Uterus (tissue), 4 donors: ENCODE data around the gene STK33. TPM values are rescaled to one million over a fixed set of nuclear protein-coding genes. Genes with fewer than 3 reads are reported as not detected.

ENCODE experiments used
- DNase-seq, 2 donors: peaks; one replicate each; pipeline ENCODE4 v3.0.0-alpha.2; 2019 to 2020
- H3K27ac ChIP-seq, 2 donors: fragments of 200-600 bp; sonication (generic); 1 replicate in 1 of 2; 2 replicates in 1 of 2; pipeline ENCODE4 v1.5.1; 2016 to 2018
- H3K27me3 ChIP-seq, 2 donors: fragments of 200-600 bp; sonication (generic); one replicate each; pipeline ENCODE4 v1.5.1; 2018 to 2019; ENCODE audit warnings: control low read depth in 1 of 2
- H3K36me3 ChIP-seq, 2 donors: fragments of 200-600 bp; sonication (generic); one replicate each; pipeline ENCODE4 v1.5.1; 2019; ENCODE audit warnings: control low read depth in 1 of 2
- H3K4me1 ChIP-seq, 2 donors: fragments of 200-600 bp; sonication (generic); one replicate each; pipeline ENCODE4 v1.5.1; 2018 to 2019; ENCODE audit warnings: control low read depth in 1 of 2
- H3K4me3 ChIP-seq, 2 donors: fragments of 200-600 bp; sonication (generic); 1 replicate in 1 of 2; 2 replicates in 1 of 2; pipeline ENCODE4 v1.5.1; 2018 to 2019; ENCODE audit warnings: mild to moderate bottlenecking in 1 of 2
- H3K9me3 ChIP-seq, 2 donors: fragments of 200-600 bp; sonication (generic); one replicate each; pipeline ENCODE4 v1.5.1; 2019; ENCODE audit warnings: control low read depth in 1 of 2
- POLR2A ChIP-seq, 2 donors: fragments of 450-650 bp; IDR thresholded peaks; one replicate each; pipeline ENCODE4 v1.6.1; 2016; ENCODE audit warnings: antibody characterized with exemption in 2 of 2, mild to moderate bottlenecking in 1 of 2, moderate library complexity in 1 of 2
- intact Hi-C: fragments of 100-400 bp; cut with DNase I; formaldehyde crosslinking; loops from one replicate; pipeline ENCODE4 v1.15.1; 2023; ENCODE audit warnings: low total_unique reads
- total RNA-seq, 4 donors: library from RNA; depleted of rRNA in 3 of 4; stranded (reverse); fragments of >200 nt in 3 of 4; gene quantifications; one replicate each; pipeline versions ENCODE4 v1.1.0 to v1.2.4, GENCODE V29; 2014 to 2023
- TF ChIP-seq, protein P1 (sequence below), 4 experiments: fragments of 200-600 bp in 2 of 4; fragments of 450-650 bp in 2 of 4; sonication (generic) in 2 of 4; IDR thresholded peaks; one replicate each; pipeline ENCODE4 v1.5.1; 2016 to 2019; ENCODE audit warnings: antibody characterized with exemption in 4 of 4, mild to moderate bottlenecking in 2 of 4, moderate library complexity in 1 of 4
- donor health status: DM: yes; HTN: yes; CAD: no.

The STK33 gene
- total RNA-seq, 4 donors from 2014 or later: 12.4 to 30.7 (median 30.2) TPM

DNA sequence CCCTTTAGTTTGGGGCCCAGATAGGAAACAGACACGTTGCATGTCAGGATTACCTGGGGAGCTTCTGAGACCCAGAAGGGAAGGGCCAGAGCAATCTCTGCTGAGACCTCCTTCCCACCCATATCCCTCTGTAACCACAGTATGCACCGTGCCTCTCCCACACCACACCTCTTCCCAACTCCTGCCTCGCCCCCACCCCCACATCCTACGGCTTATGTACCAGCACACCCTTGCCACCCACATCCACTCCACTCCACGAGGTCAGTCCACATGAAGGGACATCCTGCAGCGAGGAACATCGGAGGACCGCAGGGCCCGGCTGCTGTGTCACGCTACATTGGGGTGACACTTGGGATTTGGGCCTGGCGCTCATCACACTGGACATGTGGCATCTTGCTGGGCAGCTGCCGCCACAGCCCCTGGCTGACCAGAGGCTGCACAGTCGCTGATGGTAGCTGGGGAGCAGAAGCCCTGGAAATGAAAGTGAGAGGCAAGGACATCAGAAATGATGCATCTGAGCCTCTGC is 212.1 kb downstream of the STK33 start:
- Histone ChIP-seq H3K9me3 (no peaks in the 10 kb centered on the region), H3K4me1 (no peaks in the 10 kb centered on the region), H3K27me3 (no peaks in the 10 kb centered on the region), H3K27ac (no peak overlapping the region), H3K4me3 (no peak overlapping the region), H3K36me3 (no peaks in the 10 kb centered on the region)
- TF ChIP-seq POLR2A (IDR thresholded peaks at IDR 0.05): no peak
- TF ChIP-seq, protein P1, sequence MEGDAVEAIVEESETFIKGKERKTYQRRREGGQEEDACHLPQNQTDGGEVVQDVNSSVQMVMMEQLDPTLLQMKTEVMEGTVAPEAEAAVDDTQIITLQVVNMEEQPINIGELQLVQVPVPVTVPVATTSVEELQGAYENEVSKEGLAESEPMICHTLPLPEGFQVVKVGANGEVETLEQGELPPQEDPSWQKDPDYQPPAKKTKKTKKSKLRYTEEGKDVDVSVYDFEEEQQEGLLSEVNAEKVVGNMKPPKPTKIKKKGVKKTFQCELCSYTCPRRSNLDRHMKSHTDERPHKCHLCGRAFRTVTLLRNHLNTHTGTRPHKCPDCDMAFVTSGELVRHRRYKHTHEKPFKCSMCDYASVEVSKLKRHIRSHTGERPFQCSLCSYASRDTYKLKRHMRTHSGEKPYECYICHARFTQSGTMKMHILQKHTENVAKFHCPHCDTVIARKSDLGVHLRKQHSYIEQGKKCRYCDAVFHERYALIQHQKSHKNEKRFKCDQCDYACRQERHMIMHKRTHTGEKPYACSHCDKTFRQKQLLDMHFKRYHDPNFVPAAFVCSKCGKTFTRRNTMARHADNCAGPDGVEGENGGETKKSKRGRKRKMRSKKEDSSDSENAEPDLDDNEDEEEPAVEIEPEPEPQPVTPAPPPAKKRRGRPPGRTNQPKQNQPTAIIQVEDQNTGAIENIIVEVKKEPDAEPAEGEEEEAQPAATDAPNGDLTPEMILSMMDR (IDR thresholded peaks at IDR 0.05): no peak
- no peak for DNase-seq
- intact Hi-C loops: no loop called here

DNA sequence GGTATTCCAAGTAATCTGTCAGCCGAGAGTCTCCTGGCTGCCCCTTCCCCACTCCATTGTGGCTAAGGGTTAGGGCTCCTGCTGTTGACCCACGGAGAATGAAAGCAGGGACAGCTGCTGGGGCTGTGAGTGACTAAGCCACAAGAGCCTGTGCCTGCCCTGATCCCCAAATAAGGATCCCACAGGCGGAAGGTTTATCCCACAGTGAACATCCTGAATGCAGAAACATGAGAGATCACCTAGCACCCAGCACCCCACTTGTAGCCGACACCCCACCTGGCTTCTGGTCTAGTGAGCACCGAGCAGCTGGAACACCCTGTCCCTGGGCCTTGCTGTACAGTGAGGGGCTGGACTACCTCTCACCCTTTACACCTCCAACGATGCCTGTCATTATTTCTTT is 212.7 kb downstream of the STK33 start:
- Histone ChIP-seq H3K36me3 (no peaks in the 10 kb centered on the region), H3K27ac (no peak overlapping the region), H3K4me3 (no peak overlapping the region), H3K4me1 (no peaks in the 10 kb centered on the region), H3K9me3 (no peaks in the 10 kb centered on the region), H3K27me3 (no peaks in the 10 kb centered on the region)
- TF ChIP-seq, protein P1 (IDR thresholded peaks at IDR 0.05): no peak
- TF ChIP-seq POLR2A (IDR thresholded peaks at IDR 0.05): no peak
- DNase-seq: no peak
- intact Hi-C loops: no loop called here

DNA sequence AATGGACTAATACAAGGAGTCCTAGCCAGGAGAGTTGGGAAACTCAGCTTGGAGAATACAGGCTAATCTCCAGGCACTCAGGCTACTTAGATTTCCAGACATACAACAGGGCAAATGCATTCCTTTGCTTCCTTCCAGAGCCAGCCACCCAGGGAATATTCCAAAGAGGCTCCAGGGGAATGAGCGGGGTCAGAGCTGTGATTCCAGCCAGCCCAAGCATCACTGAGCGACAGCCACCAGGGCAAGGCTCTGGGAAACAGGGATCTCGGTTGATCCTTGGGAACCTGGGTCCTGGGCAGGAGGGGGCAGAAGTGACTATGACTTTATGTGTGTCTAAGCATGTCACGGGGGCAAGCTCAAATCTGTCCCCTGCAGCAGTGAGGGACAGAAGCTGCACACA is 218.1 kb downstream of the STK33 start:
- TF ChIP-seq POLR2A (IDR thresholded peaks at IDR 0.05): no peak
- TF ChIP-seq, protein P1 (IDR thresholded peaks at IDR 0.05): no peak
- Histone ChIP-seq H3K4me1 (no peaks in the 10 kb centered on the region), H3K27ac (no peak overlapping the region), H3K4me3 (no peak overlapping the region), H3K36me3 (no peaks in the 10 kb centered on the region), H3K9me3 (no peaks in the 10 kb centered on the region), H3K27me3 (no peaks in the 10 kb centered on the region)
- no peak for DNase-seq
- intact Hi-C loops: no loop called here

- Histone ChIP-seq H3K27me3 (no peaks in the 10 kb centered on the region), H3K4me1 (no peaks in the 10 kb centered on the region), H3K9me3 (no peaks in the 10 kb centered on the region), H3K36me3 (no peaks in the 10 kb centered on the region), H3K4me3 (no peak overlapping the region), H3K27ac (no peak overlapping the region)
- intact Hi-C loops: no loop called here
- no peak for TF ChIP-seq POLR2A (IDR thresholded peaks at IDR 0.05)
- TF ChIP-seq, protein P1 (IDR thresholded peaks at IDR 0.05): no peak
- no peak for DNase-seq
These were observed 218.6 kb downstream of the STK33 start for GRCh38 chr11:8375460-8375859.

- H3K27me3 ChIP-seq: no peaks in the 10 kb centered on the region
- DNase-seq: no peak
- intact Hi-C loops: no loop called here
These were observed 219.3 kb downstream of the STK33 start for GRCh38 chr11:8374716-8375115.

More at GRCh38 chr11:8374716-8375115, 219.3 kb downstream of the STK33 start:
- Histone ChIP-seq H3K9me3 (no peaks in the 10 kb centered on the region), H3K36me3 (no peaks in the 10 kb centered on the region), H3K4me1 (no peaks in the 10 kb centered on the region), H3K27ac (no peak overlapping the region), H3K4me3 (no peak overlapping the region)
- no peak for TF ChIP-seq POLR2A (IDR thresholded peaks at IDR 0.05)
- TF ChIP-seq, protein P1 (IDR thresholded peaks at IDR 0.05): no peak
